ENCODE results near the gene PLA2G4C. TPM values are rescaled to one million over a fixed set of nuclear protein-coding genes. Genes with fewer than 3 reads are reported as not detected.

Gene PLA2G4C
- total RNA-seq, 6 experiments from 2014 or later: 3.8 to 5.3 (median 4.8) TPM

DNA sequence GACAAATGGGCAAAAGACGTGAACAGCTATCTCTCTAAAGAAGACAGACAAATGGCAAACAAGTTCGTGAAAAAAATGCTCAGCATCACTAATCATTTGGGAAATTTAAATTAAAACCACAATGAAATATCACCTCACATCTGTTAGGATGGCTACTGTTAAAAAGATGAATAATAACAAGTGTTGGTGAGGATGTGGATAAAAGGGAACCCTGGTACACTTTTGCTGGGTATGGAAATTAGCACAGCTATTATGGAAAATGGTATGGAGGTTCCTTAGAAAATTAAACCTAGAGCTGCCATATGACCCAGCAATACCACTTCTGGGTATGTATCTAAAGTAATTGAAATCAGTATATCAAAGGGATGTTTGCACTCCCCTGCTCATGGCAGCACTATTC is 73.9 kb downstream of the PLA2G4C start:
- Mint-ChIP-seq H3K9me3 (peaks cover 15% of the 10 kb centered on the region), H3K36me3 (ENCODE audit: low read depth) (no peaks in the 10 kb centered on the region), H3K4me1 (ENCODE audit: low read depth) (no peaks in the 10 kb centered on the region), H3K27me3 (ENCODE audit: insufficient read depth) (peaks cover 32% of the 10 kb centered on the region), H3K4me3 (no peak overlapping the region), H3K27ac (no peak overlapping the region)
- no peak for DNase-seq
- TF ChIP-seq, protein P1, sequence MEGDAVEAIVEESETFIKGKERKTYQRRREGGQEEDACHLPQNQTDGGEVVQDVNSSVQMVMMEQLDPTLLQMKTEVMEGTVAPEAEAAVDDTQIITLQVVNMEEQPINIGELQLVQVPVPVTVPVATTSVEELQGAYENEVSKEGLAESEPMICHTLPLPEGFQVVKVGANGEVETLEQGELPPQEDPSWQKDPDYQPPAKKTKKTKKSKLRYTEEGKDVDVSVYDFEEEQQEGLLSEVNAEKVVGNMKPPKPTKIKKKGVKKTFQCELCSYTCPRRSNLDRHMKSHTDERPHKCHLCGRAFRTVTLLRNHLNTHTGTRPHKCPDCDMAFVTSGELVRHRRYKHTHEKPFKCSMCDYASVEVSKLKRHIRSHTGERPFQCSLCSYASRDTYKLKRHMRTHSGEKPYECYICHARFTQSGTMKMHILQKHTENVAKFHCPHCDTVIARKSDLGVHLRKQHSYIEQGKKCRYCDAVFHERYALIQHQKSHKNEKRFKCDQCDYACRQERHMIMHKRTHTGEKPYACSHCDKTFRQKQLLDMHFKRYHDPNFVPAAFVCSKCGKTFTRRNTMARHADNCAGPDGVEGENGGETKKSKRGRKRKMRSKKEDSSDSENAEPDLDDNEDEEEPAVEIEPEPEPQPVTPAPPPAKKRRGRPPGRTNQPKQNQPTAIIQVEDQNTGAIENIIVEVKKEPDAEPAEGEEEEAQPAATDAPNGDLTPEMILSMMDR (IDR thresholded peaks at IDR 0.05): no peak

DNA sequence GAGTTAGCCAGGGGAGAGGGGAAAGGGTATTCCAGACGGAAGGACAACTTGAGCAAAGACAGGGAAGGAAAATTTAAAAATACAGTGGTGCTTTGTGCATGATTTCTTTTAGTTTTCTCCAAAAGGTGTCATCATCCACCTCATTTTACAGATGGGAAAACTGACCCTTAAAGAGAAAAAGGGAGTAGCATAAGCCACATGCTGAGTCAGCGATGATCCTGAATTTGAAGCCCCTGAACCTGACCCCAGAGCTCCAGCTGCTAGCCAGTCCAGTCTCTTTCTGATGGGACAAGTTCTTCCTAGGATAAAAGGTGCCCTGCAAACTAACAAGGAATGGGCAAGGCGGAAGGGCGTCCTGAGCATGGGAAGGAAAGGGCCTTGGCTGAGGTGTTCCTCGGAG is 77.0 kb downstream of the PLA2G4C start:
- H3K27me3 Mint-ChIP-seq (ENCODE audit: insufficient read depth): peaks cover 23% of the 10 kb centered on the region
- DNase-seq: no peak
- H3K9me3 Mint-ChIP-seq: peaks cover 15% of the 10 kb centered on the region
- H3K36me3 Mint-ChIP-seq (ENCODE audit: low read depth): no peaks in the 10 kb centered on the region
- H3K27ac Mint-ChIP-seq: no peak overlapping the region
- TF ChIP-seq, protein P1 (IDR thresholded peaks at IDR 0.05): no peak
- no peak overlapping the region for H3K4me3 Mint-ChIP-seq
- no peaks in the 10 kb centered on the region for H3K4me1 Mint-ChIP-seq (ENCODE audit: low read depth)

DNA sequence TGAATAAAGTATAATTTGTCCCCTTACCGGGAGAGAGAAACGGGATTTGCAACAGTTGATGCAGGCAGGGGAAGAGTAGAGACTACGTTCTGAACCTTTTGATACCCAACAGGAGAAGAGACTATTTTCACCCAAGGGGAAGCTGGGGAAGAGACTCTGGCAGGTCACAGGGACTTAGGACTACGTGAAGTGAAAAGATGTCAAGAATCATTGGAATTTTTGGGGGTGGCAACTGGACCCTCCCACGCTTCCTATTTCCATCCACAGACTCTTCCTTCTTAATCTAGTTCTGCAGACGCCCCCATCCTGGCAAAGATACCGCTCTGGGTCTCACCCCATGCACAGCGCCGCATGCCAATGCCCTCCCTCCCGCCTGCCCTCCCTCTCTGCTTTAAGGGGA is 80.5 kb downstream of the PLA2G4C start:
- Mint-ChIP-seq H3K4me3 (no peak overlapping the region), H3K36me3 (ENCODE audit: low read depth) (no peaks in the 10 kb centered on the region), H3K27ac (no peak overlapping the region), H3K9me3 (no peaks in the 10 kb centered on the region), H3K27me3 (ENCODE audit: insufficient read depth) (peaks cover 25% of the 10 kb centered on the region), H3K4me1 (ENCODE audit: low read depth) (no peaks in the 10 kb centered on the region)
- DNase-seq: no peak
- TF ChIP-seq, protein P1 (IDR thresholded peaks at IDR 0.05): no peak

DNA sequence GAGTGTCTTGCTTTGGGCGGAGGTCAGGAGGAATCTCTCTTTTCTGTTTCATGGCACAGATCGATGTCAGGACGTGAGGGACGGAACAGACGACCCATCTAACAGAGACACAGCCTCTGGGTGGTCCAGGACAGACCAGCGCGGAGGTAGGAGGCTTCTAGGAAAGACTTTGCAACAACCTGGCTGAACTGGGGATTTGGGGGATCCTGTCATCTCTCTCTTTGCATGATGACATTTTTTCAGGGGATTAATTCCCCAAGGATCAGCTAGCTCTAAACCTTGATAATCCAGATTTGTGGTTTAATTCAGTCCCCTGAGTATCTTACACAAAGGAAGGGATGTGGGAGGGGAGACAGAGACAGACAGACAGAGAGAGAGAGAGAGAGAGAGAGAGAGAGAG is 81.2 kb downstream of the PLA2G4C start:
- Mint-ChIP-seq H3K27me3 (ENCODE audit: insufficient read depth) (peaks cover 26% of the 10 kb centered on the region), H3K9me3 (no peaks in the 10 kb centered on the region), H3K4me1 (ENCODE audit: low read depth) (no peaks in the 10 kb centered on the region), H3K36me3 (ENCODE audit: low read depth) (no peaks in the 10 kb centered on the region), H3K4me3 (no peak overlapping the region), H3K27ac (no peak overlapping the region)
- no peak for DNase-seq
- TF ChIP-seq, protein P1 (IDR thresholded peaks at IDR 0.05): no peak

DNA sequence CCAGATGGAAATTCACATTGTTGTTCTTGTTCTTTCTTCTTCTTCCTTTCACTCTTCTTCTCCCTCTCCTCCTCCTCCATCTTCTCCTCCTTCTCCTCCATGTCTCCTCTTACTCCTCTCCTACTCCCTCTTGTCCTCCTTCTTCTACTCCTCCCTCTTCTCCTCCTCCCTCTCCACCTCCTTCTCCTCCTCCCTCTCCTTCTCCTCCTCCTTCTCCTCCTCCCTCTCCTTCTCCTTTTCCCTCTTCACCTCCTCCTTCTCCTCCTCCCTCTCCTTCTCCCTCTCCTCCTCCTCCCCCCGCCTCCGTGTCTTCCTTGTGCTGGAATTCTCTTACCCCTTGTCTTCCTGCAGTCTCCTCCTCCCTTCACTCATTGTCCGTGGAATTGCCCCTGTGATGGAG is 85.1 kb downstream of the PLA2G4C start:
- H3K27me3 Mint-ChIP-seq (ENCODE audit: insufficient read depth): peaks cover 35% of the 10 kb centered on the region
- no peak overlapping the region for H3K27ac Mint-ChIP-seq
- H3K9me3 Mint-ChIP-seq: no peaks in the 10 kb centered on the region
- no peaks in the 10 kb centered on the region for H3K36me3 Mint-ChIP-seq (ENCODE audit: low read depth)
- no peaks in the 10 kb centered on the region for H3K4me1 Mint-ChIP-seq (ENCODE audit: low read depth)
- no peak for DNase-seq
- TF ChIP-seq, protein P1 (IDR thresholded peaks at IDR 0.05): no peak
- H3K4me3 Mint-ChIP-seq: no peak overlapping the region

DNA sequence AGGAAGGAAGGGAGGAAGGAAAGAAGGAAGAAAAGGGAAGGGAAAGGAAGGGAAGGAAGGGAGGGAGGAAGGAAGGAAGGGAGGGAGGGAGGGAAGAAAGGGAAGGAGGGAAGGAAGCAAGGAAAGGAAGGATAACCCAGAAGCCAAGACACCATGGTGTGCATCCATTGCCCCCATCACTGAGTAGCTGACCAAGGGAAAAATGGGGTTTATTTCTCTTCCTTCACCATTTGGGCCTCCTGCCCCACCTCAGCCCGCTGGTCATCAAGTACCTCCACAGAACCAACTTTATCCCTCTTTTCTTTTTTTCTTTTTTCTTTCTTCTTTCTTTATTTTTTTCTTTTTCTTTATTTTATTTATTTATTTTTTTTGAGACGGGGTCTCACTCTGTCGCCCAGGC is 87.1 kb downstream of the PLA2G4C start:
- H3K4me3 Mint-ChIP-seq: no peak overlapping the region
- H3K27ac Mint-ChIP-seq: no peak overlapping the region
- peaks cover 31% of the 10 kb centered on the region for H3K27me3 Mint-ChIP-seq (ENCODE audit: insufficient read depth)
- TF ChIP-seq, protein P1 (IDR thresholded peaks at IDR 0.05): no peak
- no peaks in the 10 kb centered on the region for H3K4me1 Mint-ChIP-seq (ENCODE audit: low read depth)
- no peaks in the 10 kb centered on the region for H3K36me3 Mint-ChIP-seq (ENCODE audit: low read depth)
- DNase-seq: no peak
- no peaks in the 10 kb centered on the region for H3K9me3 Mint-ChIP-seq

Data from HFFc6 (cell line).